Thyroid gland (tissue), 4 donors: ENCODE results near the gene GRIN3B.
"Not testable (repeated sequence)": the region's sequence is repeated elsewhere in the genome, so short reads cannot be mapped to it uniquely, and the experiment has no call there.

ENCODE experiments used
- CTCF ChIP-seq, 6 experiments: fragments of 200-600 bp in 3 of 6; fragments of 450-650 bp in 3 of 6; sonication (generic) in 3 of 6; IDR thresholded peaks; one replicate each; pipeline ENCODE4 v1.5.1; 2016 to 2019; ENCODE audit warnings: antibody characterized with exemption in 6 of 6, mild to moderate bottlenecking in 2 of 6, inconsistent platforms in 1 of 6, moderate library complexity in 1 of 6
- POLR2A ChIP-seq, 2 donors: fragments of 450-650 bp; IDR thresholded peaks; one replicate each; pipeline ENCODE4 v1.6.1; 2017; ENCODE audit warnings: antibody characterized with exemption in 2 of 2, mild to moderate bottlenecking in 2 of 2, moderate library complexity in 1 of 2

GRCh38 chr19:957578-957977 is 42.6 kb upstream of the GRIN3B start:
- not testable (repeated sequence) for TF ChIP-seq CTCF, POLR2A (IDR thresholded peaks at IDR 0.05)
